Stimulated activated CD4-positive, alpha-beta T cell treated with anti-CD3 and anti-CD28 coated beads, Interleukin-15, amount 100 ng/mL, for 48 hours (primary cell): ENCODE data around the gene MAP4K2.

Experiments used
- DNase-seq, 2 donors: peaks; one replicate each; pipeline ENCODE4 v3.0.0-alpha.2; 2020; ENCODE audit warnings: low read depth in 2 of 2

The MAP4K2 gene

DNA sequence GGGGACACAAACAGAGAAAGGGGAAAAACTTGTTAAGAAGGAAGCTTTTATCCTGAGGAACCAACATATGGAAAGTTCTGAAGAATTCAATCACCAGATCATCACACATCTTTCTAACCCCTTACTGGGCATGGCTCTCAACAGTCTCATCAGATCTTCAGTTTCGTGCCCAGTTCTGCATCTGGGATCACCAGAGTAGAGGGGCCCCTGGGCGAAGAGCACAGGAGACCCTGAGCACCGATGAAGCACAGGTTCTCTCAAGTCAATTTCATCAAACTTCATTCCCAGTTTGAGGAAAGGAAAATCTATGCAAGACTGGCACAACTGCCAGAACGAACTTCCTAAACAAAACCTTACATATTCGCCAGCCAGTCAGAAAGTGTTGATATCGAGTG, 34.7 kb downstream of the MAP4K2 start:
- DNase-seq: no peak

DNA sequence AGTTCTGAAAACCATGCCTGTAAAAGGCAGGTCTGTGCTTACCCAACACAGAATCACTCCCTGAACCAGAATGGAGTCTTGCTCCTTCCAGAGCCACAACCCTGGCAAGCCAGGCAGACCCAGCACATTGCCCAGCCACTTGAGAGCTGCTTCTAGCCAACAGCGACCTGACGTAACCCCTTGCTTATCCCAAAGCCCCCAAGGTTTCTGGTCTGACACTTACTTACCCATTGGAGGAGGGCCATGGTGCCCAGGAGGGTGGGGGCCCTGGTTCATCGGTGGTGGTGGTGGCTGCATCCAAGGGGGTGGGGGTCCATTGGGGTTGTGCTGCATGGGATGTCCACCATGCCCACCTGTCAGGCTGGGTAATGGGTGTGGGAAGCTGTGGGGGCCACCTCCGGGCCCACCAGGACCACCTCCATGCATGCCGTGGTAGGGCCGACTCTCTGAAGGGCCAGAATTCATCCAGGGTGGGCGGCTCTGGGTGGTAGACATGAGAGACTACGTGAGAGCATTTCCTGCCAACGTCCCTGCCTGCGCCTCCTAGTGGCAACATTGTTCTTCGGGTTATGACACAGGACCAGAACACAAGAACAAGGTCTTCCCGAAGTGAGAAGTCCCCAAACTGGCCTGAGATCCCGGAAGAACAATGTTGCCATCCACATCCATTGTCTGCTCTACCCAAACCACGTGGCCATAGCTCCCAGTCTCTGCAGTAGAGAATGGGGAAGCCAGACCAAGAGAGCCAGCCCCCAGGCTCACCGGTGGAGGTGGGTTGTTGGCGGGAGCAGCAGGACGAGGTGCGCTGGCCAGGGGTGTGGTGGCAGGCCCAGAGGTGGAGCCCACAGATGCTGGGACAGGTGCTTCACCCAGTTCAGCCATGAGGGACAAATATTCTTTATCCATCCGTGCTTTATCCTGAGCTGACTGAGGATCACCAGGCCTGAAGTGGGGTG, 35.4 kb downstream of the MAP4K2 start:
- DNase-seq: peak; percentile 62 to 82

DNA sequence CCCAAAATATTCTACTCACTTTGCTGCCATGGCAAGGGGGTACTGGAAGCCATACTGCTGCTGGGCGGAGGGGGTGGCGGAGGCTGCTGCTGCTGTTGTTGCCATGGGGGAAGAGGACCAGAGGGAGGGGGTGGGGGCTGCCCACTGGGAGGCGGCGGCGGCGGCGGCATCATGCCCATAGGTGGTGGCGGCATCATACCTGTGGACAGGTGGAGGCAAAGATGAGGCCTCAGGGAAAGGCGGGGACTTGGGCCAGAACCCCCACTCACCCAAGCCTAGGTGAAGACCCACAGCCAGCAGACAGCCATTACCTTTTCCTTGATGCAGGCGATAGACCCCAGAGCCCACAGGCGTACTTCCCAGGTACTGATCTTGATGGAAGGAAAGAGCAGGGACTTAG, 36.1 kb downstream of the MAP4K2 start:
- no peak for DNase-seq

DNA sequence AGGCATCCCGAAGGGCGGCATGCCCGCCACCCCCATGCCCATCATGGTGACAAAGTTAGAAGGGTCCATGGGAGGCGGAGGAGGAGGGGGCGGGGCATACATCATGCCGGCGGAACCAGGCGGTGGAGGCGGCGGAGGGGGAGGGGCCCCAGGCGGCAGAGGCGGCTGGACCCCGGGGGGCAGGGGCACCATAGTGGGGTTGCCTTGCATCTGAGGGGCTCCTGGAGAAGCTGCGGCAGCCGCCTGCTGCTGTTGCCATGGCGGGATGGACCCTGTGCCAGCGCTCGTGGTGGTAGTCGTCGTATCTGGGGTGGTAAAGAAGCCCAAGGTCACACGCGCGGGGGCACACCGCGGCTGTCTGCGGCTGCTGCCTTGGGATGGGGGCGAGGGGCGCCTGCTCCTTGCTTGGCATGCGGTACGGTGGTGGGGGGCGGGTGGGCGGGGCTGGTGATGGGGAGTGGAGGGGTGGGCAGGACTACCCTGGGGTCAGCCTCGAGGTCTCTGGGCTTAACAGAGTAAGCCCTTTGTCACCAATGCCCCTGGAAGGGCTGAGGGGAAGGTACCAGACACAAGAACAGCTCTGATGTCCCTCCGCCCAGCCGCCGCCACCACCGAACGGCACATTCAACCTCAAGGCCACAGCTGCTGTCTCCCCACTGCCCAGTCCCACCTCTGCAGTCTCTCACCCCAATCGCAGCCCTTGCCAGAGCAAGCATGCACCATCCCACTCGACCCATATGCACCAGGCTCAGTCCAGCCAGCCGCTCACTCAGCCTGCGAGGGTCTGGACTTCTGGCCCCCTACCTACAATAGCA, 37.0 kb downstream of the MAP4K2 start:
- DNase-seq: no peak

DNA sequence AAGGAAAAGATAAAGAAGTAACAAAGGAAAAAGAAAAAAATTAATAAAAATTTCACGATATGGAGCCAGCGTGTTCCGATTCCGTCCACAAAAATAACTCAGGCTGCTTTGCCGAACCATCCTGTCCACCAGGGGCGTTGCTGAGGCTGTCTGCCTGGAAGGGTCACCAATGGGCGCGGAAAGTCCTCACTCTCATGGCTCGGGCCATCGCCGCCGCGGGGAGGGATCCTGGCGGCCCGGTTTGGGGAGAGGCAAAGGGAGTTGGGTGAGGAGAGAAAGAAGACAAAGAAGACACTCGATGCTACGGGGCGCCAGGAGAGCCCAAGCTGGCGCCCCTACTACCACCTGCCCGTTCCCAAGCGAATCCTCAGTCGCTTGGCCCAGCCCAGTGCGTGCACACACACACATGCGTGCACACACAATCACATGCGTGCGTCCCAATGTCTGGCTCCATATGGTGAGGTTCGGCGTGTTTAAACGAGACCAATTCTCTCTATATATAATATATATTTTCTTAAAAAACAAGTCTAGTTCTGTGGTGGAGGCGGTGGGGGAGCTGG, 37.6 kb downstream of the MAP4K2 start:
- no peak for DNase-seq

DNA sequence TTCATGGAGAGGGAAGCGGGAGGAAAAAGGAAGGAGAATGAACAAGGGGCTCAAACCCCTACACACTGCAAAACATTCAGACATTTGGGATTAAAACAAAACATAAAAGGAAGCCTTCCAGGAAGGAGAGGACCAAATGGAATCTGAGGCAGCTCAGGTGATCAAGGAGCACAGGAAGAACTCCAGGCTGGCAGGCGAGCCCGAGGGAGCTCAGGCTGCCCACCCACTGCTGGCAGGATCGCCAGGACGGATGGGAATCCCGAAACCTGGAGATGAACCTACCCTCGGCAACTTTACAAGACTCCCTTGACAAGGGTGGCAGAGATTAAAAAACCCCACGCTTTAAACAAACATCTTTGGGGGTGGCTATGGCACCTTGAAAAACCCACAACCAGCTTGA, 38.3 kb downstream of the MAP4K2 start:
- no peak for DNase-seq

DNA sequence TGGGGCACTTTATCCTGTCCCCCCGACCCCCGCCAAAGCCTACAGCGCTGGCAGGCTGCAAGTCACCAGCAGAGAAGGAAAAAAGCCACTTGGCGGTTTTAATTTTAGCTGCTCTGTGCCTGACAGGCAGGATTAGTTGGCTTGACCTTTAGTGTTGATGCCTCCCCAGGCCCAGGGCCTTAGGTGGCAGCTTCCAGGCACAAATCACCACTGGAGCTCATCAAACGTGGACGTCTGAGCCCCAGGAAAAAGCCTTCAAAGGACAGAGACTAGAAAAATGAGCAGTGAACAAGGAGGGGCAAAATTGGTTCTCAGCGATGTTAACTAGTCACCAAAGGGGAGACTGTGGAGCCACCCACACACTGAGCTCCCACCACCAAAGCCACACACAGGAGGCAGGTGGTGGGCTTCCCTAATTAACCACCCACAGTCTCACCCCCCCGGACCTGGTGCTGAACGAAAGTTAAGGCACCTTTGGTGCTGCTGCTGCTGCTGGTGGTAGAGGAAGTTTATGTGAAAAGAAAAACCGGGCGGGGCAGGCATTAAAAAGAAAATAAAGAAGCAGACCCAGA, 38.9 kb downstream of the MAP4K2 start:
- no peak for DNase-seq

DNA sequence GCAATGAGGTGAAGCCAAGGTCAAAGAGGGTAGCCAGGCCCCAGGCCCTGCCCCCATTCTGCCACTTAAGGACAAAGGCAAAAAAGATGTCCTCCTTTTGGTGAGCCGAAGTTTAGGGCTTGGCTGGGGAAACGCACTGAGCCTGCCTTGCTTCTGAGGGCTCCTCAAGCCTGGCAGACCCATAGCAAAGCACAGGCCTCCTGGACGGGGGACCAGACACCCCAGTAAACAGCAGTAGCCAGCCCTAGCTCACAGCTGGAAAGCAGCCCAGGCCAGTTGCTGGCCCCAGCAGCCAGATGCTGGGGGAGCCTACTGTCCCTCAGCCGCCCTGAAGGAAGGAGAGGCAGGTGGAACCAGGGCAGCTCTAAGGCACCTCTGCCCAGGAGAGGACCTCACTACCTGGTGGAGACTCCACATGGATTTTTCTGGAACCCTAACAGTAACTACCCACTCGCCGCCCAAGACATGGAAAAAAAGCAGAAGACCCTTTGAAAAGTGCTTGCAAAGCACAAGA, 39.4 kb downstream of the MAP4K2 start:
- DNase-seq: no peak

DNA sequence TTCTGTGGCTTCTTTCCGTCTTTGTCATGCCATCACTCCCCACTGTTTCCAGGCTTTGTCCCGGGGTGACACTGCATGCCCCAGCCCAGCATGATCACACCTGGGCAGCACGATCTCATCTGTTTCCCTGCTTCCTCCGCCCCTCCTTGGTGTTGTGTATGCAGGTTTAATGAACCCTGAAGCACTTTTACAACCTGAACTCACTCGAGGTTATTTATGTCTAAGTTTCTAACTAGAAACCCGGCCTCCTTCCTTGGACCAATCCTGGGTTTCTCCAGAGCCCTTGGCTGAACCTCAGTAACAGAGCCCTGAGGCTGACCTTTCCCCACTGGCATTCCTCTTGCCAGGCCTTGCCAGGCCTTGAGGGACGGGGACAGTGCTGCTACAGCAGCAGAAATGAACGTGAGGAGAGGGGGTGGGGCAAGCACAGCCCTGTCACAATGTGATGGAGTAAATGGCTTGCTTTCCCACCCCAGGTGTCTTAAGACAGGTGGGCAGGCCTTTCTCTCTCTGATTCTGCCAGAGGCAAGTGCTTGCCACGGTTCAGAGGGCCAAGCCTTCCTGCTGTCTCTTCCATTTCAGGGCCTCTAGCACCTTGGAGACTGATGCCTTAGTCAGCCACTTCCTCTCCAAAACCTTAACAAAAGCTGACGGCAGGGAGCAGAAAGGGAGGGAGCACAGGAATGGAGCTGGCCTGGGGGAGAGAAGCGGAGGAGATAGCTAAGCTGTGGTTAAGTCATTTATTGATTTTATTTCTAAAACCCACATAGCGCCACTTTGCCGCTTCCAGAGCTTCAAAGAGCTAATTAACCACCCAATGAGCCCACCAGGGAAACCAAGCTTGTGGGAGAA, 40.1 kb downstream of the MAP4K2 start:
- no peak for DNase-seq

DNA sequence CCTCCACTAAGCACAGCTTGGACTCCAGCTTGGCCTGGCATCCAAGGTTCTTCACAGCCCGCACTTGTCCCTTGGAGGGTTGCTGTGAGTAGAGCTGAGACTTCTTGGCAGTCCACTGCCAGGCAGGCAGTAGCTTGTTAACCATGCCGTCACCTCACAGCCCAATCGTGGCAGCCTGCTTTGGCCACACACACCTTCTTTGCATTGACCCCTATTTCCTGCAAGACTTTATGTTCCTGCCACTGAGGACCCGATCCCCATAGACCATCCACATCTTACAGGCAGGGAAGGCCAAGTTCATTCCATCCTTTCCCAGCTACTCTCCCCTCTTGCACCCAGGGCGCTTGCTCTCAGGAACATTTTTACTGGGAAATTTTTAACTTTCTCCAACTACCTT, 40.7 kb downstream of the MAP4K2 start:
- DNase-seq: no peak

DNA sequence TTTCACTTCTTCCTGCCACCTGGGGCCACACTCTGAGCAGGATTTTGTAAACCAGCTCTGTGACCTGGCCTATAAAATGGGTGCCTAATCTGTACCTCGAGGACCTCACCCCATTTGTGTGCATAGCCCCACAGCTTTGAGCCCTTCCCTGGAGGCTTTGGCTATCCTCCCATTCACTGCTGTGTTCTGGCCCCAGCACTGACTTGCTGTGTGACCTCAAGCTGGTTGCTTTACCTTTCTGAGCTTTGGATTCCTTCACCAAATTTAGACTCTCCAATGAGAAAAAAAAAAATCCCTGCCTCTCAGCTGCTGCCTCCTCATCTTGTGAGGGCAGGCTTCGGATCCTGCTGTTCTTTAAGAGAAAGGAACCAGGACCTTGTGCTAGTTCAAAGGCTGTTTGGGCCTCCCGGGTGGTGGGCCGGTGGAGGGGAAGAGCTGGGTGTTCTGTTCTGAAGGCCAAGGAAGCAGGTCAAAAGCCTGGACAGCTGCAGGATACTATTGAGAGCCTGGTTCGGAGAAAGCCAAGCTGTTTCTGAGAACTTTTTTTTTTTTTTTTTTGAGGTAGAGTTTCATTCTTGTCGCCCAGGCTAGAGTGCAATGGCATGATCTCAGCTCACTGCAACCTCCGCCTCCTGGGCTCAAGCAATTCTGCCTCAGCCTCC, 42.1 kb downstream of the MAP4K2 start:
- DNase-seq: no peak

DNA sequence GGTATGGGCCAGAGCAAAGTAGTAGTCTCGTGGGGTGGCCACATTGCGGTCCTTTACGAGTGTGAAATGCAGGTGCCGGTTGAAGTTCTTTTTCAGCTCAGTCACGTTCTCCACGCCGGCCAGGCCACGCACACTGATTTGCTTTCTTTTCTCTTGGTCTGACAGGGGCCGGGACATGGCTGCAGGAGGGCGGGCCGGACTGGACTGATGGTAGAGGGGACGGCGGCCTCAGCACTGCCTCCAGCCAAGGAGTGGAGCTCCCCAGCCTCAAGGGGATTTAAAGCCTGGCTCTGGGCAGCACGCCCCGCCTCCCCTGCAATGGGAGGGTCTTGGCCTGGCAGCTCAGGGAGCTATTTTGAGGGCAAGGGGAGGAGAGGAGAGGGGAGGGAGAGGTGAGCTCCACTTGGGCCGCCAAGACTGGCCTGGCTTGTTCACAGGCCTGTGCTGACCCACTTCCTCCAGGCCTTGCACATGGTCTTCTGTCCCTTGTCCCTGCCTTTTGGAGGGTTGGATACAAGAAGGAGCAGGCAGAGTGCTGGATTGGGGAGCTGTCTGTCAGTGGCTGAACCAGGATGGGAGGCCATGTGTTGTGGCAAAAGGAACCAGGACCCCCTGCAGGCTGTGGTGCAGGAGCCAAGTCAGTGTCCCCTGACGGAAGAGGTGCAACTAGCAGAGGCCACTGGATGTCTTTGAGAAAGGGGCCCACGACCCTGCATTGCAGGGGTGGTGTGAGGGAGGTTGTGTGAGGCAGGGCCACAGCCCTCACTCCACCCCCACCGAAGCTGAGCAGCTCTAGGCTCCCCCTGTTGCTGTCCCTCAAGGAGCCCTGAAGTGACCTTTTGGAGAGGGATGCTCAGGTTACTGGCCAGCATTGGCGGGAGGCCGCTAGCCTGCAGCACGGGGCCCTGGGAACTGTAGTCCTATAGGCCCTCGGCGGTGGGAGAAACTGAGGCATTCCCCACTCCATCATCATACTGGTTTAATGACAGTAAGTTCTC, 43.0 kb downstream of the MAP4K2 start, which contains the start of gene PYGM:
PYGM (minus strand) TSS at position 253 of the 998 bp plus-strand sequence; CDS start at position 177, 76 bp downstream.
- DNase-seq: no peak

DNA sequence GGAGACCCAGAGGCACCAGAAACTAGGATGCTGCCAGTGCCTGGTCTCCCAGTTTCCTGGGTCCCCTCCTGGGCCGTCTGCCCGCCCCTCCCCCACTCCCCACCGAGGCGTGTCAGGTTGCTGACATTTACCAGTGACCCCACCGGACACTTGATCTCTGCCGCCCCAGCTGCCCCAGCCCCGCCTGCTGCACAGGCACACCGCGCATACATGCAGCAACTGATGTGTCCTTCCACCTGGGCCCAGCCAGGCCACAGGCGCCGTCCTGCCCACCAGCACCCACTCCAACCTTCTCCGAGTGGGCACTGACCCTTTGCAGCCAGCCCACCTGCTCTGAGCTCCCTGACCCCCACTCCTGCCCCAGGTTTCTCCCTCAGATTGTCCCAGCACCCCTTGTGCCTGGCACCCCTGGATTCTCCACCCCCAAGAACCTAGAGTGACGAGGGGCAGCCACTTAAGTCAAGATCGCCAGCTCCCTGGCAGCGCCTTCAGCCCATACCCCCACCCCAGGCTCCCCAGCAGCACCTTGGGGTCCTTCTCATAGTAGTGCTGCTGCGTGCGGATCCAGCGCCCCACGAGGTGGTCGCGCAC, 43.8 kb downstream of the MAP4K2 start:
- no peak for DNase-seq

DNA sequence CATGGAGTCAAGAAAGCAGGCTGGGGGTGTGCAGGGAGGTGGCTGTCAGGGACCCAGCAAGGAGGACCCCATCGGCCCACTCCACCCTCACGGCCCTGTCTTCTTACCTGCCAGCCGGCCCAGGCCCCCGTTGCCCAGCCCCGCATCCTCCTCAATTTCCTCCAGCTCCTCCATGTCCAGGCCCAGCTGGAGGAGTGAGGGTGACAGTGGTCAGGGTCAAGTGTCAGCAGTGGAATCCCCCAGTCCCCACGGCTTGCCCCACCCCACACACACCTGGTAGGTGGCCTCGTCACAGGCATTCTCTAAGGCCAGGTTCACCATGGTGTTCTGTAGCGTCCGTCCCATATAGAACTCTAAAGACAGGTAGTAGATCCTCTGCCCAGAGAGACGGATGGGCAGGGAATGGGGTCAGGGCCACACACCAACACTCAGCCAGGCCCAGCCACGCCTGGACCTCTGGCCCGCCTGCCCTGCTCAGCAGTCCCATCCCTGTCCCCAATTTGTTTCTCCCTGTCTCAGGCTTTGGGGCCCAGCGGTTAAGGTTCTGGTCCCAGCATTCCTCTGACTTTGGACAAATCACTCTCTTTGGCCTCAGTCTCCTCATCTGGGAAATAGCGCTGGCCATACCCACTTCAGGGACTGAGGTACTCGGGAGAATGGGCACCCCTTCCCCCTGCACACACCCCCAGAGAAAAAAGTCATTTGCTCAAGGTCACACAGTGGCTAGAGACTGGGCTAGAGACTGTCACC, 44.5 kb downstream of the MAP4K2 start:
- DNase-seq: no peak

DNA sequence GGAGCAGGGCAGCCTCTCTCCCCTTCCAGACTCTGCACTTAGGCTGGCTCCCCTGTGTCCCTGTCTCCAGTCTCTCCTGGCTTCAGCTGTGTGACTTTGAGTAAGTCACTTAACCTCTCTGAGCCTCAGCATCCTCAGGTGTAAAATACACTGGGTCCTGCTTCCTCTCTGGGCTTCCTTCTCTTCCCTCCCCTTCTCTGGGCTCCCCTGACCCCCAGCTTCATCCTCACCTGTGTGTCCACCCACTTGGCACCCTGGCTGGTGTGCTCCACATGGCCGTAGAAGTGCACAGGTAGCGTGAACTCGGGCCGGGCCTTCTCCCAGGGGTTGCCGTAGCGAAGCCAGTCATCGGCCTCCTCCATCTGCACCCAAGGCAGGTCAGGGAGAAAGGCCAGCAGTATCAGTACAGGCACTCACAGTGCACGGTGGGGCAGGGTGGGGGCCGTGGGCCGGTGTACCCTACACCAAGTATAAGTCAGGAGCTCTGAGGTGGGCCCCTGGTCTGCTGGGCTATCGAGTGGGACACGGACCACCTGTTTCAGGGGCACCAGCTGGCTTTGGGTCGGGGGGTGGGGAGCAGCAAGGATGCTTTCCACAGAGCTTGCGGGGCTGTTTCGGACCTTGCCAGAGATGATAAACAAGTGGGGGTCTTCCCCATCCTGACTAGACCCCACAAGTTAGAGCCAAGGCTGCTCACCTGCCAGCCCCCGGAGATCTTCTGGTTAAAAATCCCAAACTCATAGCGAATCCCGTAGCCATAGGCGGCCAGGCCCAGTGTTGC, 45.3 kb downstream of the MAP4K2 start:
- DNase-seq: no peak

DNA sequence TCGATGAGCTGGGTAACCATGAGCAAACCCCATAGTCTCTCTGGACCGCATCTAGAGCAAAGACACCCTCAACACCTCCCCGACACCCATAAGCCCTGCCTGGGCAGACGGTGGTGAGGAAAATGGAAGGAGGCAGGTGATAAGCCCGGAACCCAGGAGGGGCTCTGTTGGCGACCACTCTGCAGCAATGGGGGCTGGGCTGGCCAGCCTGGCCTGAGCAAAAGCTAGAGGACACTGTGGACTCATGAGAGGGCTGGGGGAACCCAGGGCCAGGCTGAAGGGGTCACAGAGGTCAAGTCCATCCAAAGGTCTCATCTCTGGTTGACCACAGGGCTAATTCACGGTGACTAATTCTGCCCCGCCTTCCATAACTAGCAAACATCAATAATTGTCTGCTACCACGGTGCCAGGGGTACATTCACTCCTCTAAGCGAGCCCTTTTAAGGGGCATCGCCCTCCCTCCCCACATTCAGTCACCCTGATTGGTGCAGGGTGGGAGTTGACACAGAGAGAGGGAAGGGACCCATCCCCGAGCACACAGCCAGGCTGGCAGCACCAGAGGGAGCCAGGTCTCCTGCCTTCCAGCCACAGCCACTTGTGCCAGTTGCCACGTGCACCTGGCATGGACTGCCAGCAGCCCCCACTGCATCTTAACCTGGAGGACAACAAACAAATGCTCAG, 47.2 kb downstream of the MAP4K2 start:
- no peak for DNase-seq
